Activated CD4-positive, CD25-positive, alpha-beta regulatory T cell treated with anti-CD3 and anti-CD28 coated beads, Interleukin-2, amount 50 U/mL, for 16 hours (primary cell): ENCODE measurements around the gene TNRC6A.
"Not testable (repeated sequence)": the region's sequence is repeated elsewhere in the genome, so short reads cannot be mapped to it uniquely, and the experiment has no call there.

ENCODE experiments used
- DNase-seq: peaks from one replicate; pipeline ENCODE4 v3.0.0-alpha.2; 2020; ENCODE audit warnings: low read depth, low spot score

TNRC6A gene

DNA sequence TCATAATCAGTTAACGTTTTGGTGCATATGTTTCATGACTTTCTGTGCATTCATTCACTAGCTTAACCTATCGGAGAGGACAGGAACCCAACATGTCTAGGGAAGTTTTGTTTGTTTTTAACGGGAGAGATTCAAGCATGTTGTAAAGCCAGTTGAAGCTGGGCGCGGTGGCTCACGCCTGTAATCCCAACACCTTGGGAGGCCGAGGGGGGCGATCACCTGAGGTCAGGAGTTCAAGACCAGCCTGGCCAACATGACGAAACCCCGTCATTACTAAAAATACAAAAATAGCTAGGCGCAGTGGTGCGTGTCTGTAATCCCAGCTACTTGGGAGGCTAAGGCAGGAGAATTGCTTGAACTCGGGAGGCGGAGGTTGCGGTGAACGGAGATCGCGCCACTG, 1.4 kb upstream of the TNRC6A start:
- no peak for DNase-seq

DNA sequence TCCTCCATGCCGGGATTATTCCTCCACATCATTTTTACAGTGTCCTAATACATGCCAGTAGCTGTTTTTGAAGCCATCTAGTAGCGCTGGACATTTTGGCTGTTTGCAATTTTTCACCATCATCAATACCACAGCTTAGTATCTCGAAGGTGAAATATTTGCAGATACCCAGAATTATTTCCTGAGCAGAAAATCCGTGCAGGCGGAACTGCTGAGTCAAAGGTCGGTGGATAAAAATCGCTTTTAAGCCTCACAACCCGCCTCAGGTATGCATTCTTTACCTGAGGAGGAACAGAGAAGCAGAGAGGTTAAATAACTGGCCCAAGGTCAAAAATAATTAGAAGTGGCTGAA, 584 bp upstream of the TNRC6A start:
- no peak for DNase-seq

DNA sequence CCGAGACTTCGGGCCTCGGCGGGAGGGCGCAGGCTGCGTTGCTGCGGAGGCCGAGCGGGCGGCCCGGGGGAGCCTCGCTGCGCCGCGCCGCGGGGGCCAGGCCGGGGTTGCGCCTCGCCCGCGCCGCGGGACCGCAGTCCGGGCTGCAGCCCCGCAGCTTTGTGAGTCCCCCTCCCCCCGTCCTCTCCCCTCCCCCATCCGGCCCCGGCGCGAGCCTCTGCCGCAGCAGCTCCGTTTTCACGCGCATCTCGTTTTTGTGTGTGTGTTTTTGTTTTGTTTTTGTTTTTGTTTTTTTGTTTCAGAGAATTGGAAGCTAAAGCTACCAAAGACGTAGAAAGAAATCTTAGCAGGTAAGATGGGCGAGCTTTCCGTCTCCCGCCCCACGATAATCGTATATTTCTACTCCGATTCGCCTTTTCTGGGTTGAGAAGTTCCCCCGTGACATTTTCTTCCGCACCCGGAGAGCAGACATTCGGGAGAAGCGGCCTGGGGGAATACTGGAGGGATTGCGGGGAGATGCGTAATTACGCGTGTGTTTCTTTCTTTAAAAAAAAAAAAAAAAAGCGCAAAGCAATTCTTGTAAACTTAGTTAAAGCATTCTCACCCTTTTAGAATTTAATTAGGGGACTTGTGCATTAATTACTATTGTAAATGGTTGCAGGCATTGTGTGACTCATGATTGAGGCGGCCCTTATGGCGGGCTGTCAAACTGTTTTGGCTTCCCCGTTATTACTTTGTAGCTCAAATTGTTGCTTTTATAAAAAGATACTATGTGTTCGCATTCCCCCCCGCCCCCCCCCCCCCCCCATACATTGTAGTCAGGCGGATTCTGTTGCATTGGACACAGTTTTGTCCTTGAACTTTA, 732 bp downstream of the TNRC6A start:
- DNase-seq = no peak

DNA sequence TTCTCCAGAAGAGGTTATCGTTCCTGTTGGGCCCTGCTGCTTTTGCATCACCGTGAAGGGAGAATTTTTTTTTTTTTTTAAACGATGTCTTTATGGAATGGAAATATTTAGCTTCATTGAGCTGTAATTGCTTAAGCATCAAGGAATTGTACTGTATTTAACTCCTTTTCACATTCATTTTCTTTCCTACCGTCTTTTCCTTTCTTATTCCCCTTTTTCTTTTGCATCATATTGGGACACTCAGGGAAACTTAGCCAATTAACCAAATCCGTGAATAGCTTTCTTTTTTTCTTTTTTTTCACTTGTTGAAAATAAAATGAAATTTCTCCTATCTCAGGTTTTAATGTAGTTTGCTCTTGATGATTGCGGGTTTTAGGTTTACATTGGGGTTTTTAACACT, 1.5 kb downstream of the TNRC6A start:
- no peak for DNase-seq

DNA sequence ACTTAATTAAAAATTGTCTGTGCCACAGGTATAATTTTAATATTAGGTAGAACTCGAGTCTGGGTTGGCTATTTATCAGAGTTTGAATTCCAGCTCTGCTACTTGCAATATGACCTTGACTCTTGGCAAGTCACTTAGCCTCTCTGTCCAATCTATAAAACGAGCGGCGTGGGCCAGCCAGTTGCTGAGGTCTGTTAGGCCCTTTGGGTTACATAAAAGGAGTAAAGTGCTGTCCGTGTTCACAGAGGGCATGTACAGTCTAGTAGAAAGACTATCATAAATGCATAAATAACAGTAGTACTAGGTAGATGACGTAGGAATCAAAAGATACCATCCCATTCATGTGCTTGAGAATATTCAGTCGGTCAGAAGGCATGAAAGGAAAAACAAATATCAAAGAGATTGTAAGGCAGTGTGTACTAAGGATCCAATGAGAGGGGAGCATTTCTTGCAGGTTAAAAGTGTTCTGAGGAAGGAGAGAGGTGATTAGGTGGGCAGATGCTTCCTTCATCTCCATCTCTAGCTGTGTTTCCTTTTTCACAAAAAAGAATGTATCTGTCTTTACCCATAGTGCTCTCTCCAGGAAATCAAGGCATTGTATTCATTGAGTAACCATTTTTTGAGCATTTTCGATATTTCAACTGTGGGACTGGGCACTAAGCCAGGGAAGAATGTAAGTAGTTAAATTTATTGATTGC, 2.4 kb downstream of the TNRC6A start:
- DNase-seq = no peak

DNA sequence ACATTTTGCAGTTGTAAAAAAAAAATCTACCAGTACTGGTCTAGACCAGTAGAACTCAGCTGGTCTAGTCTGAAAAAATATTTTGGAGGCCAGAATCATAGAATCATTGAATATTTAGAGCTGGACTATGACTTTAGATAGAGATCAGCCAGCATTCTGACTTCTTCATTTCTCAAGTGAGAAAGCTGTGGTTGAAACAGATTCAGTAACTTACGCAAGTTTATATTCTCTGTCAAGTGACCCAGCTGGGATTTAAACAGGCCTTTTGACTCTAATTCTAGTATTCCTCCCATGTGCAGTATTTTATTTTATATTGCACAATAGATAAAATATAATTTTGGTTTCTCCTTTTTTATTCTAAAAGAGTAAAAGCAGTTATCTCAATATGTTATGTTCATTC, 4.9 kb downstream of the TNRC6A start:
- DNase-seq = no peak

DNA sequence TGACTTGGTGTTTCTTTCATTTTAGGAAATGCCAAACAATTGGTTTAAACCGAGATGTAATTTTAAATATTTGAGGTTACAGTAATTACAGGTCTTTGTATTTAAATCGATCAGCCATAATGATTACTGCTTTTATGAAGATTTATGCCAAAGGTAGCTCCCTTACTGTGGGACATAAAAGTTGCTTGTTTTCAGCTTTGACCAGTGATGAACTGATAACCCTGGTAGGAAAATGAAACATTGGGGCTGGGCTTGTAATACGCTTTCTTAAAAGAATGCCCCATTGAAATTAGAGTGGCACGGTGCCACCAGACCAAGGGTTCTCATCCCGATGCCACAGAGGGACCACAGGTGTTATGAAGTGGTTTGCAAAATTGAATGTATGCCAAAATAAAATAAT, 7.3 kb downstream of the TNRC6A start:
- DNase-seq = no peak

DNA sequence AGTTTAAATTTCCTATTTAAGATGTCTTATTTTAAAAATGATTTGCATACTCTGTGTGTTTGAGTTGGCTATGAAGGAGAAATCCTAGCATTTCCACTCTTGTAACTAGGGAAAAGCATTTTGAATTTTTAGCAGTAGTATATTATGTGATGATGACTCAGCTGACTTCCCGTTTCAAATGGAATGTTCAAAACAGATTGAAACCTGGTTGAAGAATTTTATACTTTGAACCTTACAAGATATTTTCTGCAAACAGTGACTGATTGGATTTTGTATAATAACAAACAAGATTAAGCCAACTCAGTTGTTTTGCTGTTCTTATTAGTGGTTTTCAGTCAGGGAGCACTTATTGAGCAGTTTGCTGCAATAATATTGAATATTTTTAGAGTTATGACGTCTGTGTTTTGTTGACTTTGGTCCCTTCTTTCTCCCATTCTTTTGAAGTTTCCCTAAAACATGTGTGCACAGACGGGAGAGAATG, 8.0 kb downstream of the TNRC6A start:
- no peak for DNase-seq

DNA sequence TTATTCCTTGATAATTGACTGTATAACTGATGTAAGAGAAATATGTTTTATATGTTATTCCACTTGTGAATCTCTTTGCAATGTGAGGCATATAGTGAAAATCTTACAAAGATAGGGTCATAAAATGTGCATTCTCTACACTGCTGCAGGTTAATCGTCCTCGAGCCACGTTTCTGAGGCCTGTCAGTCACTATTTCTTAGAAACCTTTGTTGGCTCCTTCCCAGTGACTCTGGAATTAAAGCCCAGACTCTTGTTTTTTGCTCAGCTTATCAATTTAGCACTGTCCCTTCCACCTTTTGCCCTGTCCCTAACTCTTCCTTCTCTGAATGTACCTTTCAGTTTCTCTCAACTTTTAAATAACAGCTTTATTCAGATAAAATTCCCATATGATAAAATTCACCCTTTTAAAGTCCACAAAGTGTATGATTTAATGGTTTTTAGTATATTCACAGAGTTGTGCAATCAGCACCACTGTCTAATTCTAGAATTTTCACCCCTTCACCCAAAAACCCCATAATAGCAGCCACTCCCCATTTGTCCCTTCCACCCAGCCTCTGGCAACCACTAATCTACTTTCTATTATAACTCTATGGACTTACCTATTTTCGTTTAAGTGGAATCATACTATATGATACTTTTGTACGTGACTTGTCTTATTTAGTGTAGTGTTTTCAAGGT, 8.6 kb downstream of the TNRC6A start:
- no peak for DNase-seq

DNA sequence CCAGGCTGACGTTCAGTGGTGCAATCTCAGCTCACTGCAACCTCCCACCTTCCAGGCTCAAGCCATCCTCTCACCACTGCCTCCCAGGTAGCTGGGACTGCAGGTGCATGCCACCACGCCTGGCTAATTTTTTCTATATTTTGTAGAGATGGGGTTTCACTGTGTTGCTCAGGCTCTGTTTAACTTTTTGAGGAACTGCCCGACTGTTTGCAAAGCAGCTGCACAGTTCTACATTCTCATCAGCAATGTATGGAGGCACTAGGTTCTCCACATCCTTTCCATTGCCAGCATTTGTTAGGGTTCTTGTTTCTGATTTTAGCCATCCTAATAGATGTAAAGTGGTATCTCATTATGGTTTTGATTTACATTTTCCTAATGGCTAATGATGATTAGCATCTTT, 9.4 kb downstream of the TNRC6A start:
- no peak for DNase-seq

DNA sequence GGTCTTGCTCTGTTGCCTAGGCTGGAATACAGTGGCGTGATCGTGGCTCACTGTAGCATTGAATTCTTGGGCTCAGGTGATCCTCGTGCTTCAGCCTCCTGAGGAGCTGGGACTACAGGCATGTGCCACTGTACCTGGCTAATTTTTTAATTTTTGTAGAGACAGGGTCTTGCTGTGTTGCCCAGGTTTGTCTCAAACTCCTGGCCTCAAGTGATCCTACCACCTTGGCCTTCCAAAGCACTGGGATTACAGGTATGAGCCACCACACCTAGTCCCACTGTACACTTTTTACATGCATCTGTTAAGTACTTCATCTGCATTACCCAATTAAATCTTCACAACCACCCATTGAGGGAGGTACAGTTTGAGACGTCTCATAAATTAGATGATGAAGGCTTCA, 12.4 kb downstream of the TNRC6A start:
- DNase-seq = no peak

DNA sequence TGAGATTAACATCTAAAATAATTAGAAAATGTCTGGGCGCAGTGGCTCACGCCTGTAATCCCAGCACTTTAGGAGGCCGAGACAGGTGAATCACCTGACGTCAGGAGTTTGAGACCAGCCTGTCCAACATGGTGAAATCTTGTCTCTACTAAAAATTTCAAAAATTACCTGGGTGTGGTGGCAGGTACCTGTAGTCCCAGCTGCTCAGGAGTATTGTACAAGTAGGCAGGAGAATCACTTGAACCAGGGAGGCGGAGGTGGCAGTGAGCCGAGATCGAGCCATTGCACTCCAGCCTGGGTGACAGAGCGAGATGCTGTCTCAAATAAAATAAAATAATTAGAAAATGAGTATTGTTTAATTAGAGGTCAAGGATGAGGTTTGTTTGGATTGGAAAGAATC, 13.2 kb downstream of the TNRC6A start:
- not testable (repeated sequence) for DNase-seq

DNA sequence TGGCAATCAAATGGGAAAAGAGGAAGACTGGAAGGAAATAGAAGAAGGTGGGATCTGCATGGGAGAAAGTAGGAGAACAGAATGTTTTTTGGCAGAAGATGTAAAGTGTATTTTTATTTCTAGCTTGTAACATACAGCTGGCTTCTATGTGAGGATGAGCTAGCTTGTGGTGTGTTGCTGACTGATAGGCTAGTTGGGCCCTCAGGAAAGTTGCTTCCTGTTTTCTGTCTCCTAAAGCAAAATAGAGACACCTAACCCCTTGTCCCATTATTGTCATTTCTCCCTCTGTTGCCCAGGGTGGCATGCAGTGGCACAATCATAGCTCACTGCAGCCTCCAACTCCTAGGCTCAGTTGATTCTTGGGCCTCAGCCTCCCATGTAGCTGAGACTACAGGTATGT, 15.9 kb downstream of the TNRC6A start:
- DNase-seq = no peak

DNA sequence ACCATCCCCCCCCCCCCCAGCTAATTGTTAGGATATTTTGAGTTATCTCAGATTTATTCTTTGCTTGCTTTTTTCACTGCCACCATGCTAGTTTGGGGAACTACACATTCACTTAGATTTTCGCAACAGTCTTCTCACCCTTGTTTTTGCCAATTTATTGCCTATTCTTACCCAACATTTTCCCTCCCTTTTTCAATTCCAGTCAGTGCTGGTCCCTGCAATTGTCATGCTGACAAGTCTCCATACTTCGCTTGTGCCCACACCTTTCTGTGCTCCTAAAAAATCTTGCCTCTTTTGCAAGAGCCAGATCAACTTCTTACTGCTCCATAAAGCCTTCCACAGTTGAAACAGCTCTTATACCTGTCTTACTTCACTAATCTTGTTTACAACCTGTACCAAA, 16.3 kb downstream of the TNRC6A start:
- DNase-seq = no peak

DNA sequence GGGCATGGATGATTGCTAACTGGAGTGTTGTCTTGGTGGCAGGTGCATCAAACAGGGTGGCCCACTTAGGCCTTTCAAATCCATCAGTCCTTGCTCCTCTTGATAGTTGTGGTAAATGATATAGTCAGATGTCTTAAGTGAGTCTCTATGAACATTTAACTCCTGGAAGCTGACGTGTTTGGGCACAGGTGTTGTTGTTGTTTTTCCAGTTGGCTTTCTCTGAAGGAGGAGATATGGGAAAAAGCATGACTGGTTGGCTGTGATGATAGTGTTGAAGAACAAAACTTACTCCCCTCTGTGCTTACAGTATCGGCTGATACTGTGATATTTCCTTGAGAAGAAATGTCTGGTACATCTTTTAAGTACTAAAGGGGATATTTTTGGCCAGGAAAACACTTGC, 18.0 kb downstream of the TNRC6A start:
- no peak for DNase-seq

DNA sequence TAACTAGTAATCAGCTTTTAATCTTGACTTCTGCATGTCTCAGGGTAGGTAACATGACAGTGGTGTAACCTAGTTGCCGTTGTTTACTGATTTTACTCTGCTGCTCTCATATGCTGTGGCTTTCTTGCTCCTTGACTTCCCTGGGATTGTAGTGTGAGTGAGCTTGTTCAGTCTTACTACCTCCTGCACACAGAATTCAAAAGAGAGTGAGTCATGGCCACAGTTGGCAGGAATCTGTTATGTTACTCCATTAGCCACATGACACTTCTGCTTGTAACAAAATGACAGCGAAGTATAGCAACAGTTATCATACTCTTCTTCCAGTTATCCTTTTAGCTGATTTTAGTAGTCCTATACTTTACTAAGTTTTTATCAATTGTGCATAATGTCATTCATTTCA, 18.8 kb downstream of the TNRC6A start:
- no peak for DNase-seq

DNA sequence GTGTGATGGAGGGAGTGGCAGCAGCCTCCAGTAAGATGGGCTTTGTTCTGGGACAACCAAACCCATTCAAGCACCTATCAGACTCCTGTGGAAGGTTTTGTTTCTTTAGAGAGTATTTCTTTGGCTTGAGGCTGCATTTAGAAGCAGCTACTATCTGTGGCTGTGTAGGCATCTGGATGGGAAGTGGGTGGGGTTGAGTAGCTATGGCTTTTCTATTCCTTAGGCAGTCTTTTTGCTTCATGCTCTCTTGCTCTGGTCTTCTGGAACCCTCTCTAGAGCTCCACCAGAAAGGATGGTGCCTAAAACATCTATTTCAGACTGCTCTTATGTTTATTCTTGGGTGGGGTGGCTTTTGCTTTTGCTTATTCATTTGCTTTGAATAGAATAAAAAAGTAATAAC, 19.9 kb downstream of the TNRC6A start:
- DNase-seq = no peak

DNA sequence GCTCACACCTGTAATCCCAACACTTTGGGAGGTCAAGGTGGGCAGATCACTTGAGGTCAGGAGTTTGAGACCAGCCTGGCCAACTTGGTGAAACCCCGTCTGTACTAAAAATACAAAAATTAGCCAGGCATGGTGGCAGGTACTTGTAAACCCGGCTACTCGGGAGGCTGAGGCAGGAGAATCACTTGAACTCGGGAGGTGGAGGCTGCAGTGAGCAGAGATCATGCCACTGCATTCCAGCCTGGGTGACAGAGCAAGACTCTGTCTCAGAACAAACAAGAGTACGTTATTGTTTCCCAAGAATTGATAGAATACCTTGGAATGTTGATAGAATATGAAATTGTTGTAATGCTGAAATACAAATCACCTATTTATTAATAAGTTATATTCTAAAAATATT, 20.4 kb downstream of the TNRC6A start:
- not testable (repeated sequence) for DNase-seq

DNA sequence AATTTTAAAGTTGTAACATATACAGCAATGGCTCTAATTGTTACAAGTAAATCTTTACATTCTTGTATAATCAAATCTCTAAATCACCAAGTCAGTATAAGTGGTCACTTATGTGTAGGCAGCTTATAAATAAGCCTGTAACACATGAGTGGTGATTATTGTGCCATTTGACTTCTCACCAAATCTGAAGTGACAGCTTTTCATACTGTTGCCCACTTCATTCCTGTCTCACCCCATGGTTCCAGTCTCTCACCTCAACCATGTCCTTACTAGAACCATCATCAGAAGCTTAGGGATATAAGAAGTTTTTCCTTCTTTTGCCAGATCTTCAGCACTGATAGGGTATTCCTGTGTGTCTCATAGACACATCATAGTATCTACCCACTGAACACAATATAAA, 23.5 kb downstream of the TNRC6A start:
- no peak for DNase-seq

DNA sequence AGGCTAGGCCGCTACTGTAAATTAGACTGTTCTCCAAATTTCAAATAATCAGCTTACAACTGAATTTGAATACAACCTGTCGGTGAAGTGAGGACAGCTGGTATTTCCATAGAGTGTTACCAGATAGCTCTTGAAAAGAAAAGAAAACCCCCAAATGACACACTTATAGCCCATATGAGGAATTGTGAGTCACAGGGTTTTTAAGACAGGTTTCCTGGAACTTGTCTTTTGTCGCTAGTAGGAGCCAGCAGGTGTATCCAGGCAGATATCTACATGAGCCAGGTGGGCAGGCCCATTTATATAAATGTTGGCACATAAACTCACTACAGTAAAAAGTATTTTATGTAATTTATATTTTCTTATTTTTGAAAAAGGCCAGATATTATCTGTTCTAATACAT, 24.0 kb downstream of the TNRC6A start:
- no peak for DNase-seq

DNA sequence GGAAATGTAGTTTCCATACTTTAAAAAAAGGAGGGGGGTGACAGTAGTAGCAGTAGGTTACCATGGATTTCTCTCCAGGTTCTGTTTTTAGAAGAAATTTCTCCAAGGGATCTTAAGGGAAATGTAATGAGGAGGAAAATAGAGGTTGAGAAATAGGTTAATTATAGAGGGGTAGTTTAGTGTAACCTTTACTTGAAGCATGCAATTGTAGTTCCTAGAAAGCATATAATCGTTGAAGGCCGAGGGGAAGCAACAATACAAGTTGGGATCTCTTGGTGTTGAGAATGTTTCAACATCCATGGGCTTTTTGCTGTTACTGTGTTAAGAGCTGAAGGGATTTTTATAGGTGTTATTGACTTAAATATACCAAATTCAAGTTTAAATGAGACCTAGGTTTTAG, 25.1 kb downstream of the TNRC6A start:
- DNase-seq = no peak

DNA sequence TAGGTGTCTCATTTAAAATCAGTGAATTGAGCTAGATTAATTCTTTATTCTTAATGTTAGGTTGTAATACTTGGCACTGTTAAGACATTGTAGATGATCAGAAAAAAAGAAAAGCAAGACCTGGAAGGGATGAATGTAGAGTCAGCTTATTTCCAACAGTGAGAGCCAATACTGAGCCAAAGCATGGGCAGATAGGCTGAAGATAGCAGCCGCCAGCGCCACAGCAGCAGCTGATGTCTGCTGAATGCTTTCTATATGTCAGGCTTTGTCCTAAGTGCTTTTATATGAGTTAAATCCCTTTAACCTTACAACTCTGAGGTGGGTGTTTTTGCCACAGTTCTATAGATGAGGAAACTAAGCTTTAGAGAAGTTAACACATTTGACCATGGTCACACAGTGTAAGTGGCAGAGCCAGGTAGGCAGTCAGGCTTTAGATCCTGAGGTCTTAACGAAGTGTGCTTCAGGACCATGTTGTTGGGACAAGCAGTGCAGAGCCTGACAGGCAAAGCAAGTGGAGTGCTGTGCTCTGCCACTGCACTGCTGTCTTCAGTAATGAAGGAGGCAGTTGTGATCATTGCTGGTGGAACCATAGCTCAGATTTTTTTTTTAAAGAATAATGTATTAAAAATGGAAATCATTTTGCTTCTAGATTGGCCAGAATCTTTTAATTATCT, 25.9 kb downstream of the TNRC6A start:
- DNase-seq = no peak
